PC-9 (cell line): ENCODE results near the gene GIMAP2. TPM values are rescaled to one million over a fixed set of nuclear protein-coding genes. Genes with fewer than 3 reads are reported as not detected.

ENCODE experiments used
- BruUV-seq: library from RNA; stranded (reverse); fragments of 400-500 nt; replicated peaks from 2 replicates; lab custom pipeline; 2021; lab: Mats Ljungman, UMichigan
- CTCF ChIA-PET: fragments of 300-600 bp; sonication (Branson Sonifier 250); formaldehyde crosslinking; loops from one replicate; lab custom pipeline; 2022; ENCODE audit warnings: antibody characterized with exemption; lab: Charles Lee
- POLR2A ChIA-PET: fragments of 300-600 bp; sonication (Branson Sonifier 250); formaldehyde crosslinking; loops from one replicate; lab custom pipeline; 2022; ENCODE audit warnings: antibody characterized with exemption; ENCODE audit not compliant: unreplicated experiment; lab: Charles Lee
- DNase-seq, 2 experiments: peaks; one replicate each; pipeline versions ENCODE4 v3.0.0 to v3.0.0-alpha.2; 2015 to 2022; ENCODE audit warnings: mixed read lengths in 1 of 2
- H2AFZ ChIP-seq: fragments of 200-600 bp; sonication (generic); 2 replicates; pipeline ENCODE4 v1.8.1; 2017; ENCODE audit warnings: antibody characterized with exemption
- H3F3A ChIP-seq: fragments of 200-600 bp; sonication (generic); 2 replicates; pipeline ENCODE4 v1.8.1; 2017; ENCODE audit warnings: antibody characterized with exemption, mild to moderate bottlenecking, low read depth; ENCODE audit not compliant: insufficient read depth
- H3K27ac ChIP-seq: fragments of 200-600 bp; sonication (generic); 2 replicates; pipeline ENCODE4 v1.6.1; 2016; ENCODE audit warnings: mixed run types
- H3K27me3 ChIP-seq: fragments of 200-600 bp; sonication (generic); 2 replicates; pipeline ENCODE4 v1.6.1; 2016; ENCODE audit warnings: low read depth, mixed run types; ENCODE audit not compliant: insufficient read depth
- H3K36me3 ChIP-seq: fragments of 200-600 bp; sonication (generic); 2 replicates; pipeline ENCODE4 v1.6.1; 2016; ENCODE audit warnings: low read depth, mixed run types
- H3K4me1 ChIP-seq: fragments of 200-600 bp; sonication (generic); replicated peaks from 2 replicates; pipeline ENCODE4 v1.6.1; 2016; ENCODE audit warnings: mixed run types; ENCODE audit not compliant: insufficient read depth
- H3K4me2 ChIP-seq: fragments of 200-600 bp; sonication (generic); 2 replicates; pipeline ENCODE4 v1.6.1; 2017; ENCODE audit warnings: mixed run types
- H3K4me3 ChIP-seq: fragments of 200-600 bp; sonication (generic); 2 replicates; pipeline ENCODE4 v1.6.1; 2016; ENCODE audit warnings: mixed run types
- H3K79me2 ChIP-seq: fragments of 200-600 bp; sonication (generic); 2 replicates; pipeline ENCODE4 v1.6.1; 2017; ENCODE audit warnings: low read depth, mixed run types
- H3K9me2 ChIP-seq: fragments of 200-600 bp; sonication (generic); 2 replicates; pipeline ENCODE4 v1.8.1; 2017; ENCODE audit warnings: mild to moderate bottlenecking; ENCODE audit not compliant: insufficient read depth
- H3K9me3 ChIP-seq: fragments of 200-600 bp; sonication (generic); 2 replicates; pipeline ENCODE4 v1.8.1; 2016; ENCODE audit warnings: low read depth; ENCODE audit not compliant: insufficient read depth
- H4K20me1 ChIP-seq: fragments of 200-600 bp; sonication (generic); 2 replicates; pipeline ENCODE4 v1.8.1; 2017; ENCODE audit not compliant: insufficient read depth
- EZH2 ChIP-seq: fragments of 200-600 bp; sonication (generic); IDR thresholded peaks from 2 replicates; pipeline ENCODE4 v1.8.0; 2017; ENCODE audit warnings: antibody characterized with exemption, low read depth
- intact Hi-C: fragments of 100-400 bp; cut with micrococcal nuclease; formaldehyde crosslinking; loops from one replicate; pipeline ENCODE4 v1.10.0; 2022; ENCODE audit not compliant: unreplicated experiment
- total RNA-seq: library from RNA; stranded (reverse); gene quantifications from 2 replicates; pipeline ENCODE4 v1.2.3, GENCODE V29; 2021
- TF ChIP-seq, protein P1 (sequence below): fragments of 200-600 bp; sonication (generic); conservative IDR thresholded peaks from 2 replicates; pipeline ENCODE4 v1.6.1; 2017; ENCODE audit warnings: mixed run types, antibody characterized with exemption, mild to moderate bottlenecking, moderate library complexity

The GIMAP2 gene
- total RNA-seq, 1 experiment from 2014 or later = 0.81 TPM

GRCh38 chr7:150719436-150719835, 33.9 kb downstream of the GIMAP2 start:
- CTCF ChIA-PET = no interaction called here
- Histone ChIP-seq H3F3A (no peaks in the 10 kb centered on the region), H3K36me3 (no peaks in the 10 kb centered on the region), H3K4me3 (no peak overlapping the region), H3K4me2 (no peak overlapping the region), H3K79me2 (no peaks in the 10 kb centered on the region), H3K4me1 (no peaks in the 10 kb centered on the region), H4K20me1 (no peaks in the 10 kb centered on the region), H3K9me3 (no peaks in the 10 kb centered on the region), H3K27ac (no peak overlapping the region), H3K9me2 (no peaks in the 10 kb centered on the region), H2AFZ (no peak overlapping the region), H3K27me3 (peaks cover 87% of the 10 kb centered on the region)
- POLR2A ChIA-PET = no interaction called here
- no TSS peak for BruUV-seq
- intact Hi-C loops = no loop called here
- no peak for DNase-seq
- TF ChIP-seq EZH2 = no peak
- TF ChIP-seq, protein P1, sequence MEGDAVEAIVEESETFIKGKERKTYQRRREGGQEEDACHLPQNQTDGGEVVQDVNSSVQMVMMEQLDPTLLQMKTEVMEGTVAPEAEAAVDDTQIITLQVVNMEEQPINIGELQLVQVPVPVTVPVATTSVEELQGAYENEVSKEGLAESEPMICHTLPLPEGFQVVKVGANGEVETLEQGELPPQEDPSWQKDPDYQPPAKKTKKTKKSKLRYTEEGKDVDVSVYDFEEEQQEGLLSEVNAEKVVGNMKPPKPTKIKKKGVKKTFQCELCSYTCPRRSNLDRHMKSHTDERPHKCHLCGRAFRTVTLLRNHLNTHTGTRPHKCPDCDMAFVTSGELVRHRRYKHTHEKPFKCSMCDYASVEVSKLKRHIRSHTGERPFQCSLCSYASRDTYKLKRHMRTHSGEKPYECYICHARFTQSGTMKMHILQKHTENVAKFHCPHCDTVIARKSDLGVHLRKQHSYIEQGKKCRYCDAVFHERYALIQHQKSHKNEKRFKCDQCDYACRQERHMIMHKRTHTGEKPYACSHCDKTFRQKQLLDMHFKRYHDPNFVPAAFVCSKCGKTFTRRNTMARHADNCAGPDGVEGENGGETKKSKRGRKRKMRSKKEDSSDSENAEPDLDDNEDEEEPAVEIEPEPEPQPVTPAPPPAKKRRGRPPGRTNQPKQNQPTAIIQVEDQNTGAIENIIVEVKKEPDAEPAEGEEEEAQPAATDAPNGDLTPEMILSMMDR = no peak

DNA sequence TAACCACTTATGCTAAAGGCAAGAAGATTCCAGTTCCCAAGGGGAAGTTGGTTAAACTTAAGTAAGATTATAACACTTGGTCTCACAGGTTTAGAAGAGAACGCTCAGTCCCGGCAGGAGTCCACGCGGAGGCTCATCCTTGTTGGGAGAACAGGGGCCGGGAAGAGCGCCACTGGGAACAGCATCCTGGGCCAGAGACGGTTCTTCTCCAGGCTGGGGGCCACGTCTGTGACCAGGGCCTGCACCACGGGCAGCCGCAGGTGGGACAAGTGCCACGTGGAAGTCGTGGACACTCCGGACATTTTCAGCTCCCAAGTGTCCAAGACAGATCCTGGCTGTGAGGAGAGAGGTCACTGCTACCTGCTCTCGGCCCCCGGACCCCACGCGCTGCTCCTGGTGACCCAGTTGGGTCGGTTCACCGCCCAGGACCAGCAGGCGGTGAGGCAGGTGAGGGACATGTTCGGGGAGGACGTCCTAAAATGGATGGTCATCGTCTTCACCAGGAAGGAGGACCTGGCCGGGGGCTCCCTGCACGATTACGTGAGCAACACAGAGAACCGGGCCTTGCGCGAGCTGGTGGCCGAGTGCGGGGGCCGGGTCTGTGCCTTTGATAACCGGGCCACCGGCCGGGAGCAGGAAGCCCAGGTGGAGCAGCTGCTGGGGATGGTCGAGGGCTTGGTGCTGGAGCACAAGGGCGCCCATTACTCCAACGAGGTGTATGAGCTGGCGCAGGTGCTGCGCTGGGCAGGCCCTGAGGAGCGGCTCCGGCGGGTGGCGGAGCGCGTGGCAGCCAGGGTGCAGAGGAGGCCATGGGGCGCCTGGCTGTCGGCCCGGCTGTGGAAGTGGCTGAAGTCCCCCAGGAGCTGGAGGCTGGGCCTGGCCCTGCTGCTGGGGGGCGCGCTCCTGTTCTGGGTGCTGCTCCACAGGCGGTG, 34.7 kb downstream of the GIMAP2 start:
- H3K27ac ChIP-seq = no peak overlapping the region
- H4K20me1 ChIP-seq = no peaks in the 10 kb centered on the region
- H3F3A ChIP-seq = no peaks in the 10 kb centered on the region
- H3K79me2 ChIP-seq = no peaks in the 10 kb centered on the region
- no peak for DNase-seq
- no peak overlapping the region for H3K4me3 ChIP-seq
- no peak overlapping the region for H3K4me2 ChIP-seq
- intact Hi-C loops = no loop called here
- H3K27me3 ChIP-seq = peaks cover 88% of the 10 kb centered on the region
- TF ChIP-seq, protein P1 = no peak
- no peak for TF ChIP-seq EZH2
- no peaks in the 10 kb centered on the region for H3K4me1 ChIP-seq
- no peak overlapping the region for H2AFZ ChIP-seq
- ChIA-PET POLR2A (no interaction called here), CTCF (no interaction called here)
- H3K9me2 ChIP-seq = no peaks in the 10 kb centered on the region
- H3K36me3 ChIP-seq = no peaks in the 10 kb centered on the region
- no peaks in the 10 kb centered on the region for H3K9me3 ChIP-seq
- no TSS peak for BruUV-seq

- H3K79me2 ChIP-seq = no peaks in the 10 kb centered on the region
- no peaks in the 10 kb centered on the region for H4K20me1 ChIP-seq
- BruUV-seq = no TSS peak
- H3F3A ChIP-seq = no peaks in the 10 kb centered on the region
- no peak overlapping the region for H3K4me2 ChIP-seq
- no peaks in the 10 kb centered on the region for H3K9me3 ChIP-seq
- DNase-seq = no peak
- no peaks in the 10 kb centered on the region for H3K36me3 ChIP-seq
- ChIA-PET CTCF (no interaction called here), POLR2A (no interaction called here)
- H3K4me1 ChIP-seq = no peaks in the 10 kb centered on the region
- H3K27ac ChIP-seq = no peak overlapping the region
- H3K27me3 ChIP-seq = peaks cover 90% of the 10 kb centered on the region
- TF ChIP-seq, protein P1 = no peak
- no peak for TF ChIP-seq EZH2
- no peaks in the 10 kb centered on the region for H3K9me2 ChIP-seq
- no peak overlapping the region for H3K4me3 ChIP-seq
- no peak overlapping the region for H2AFZ ChIP-seq
- intact Hi-C loops = no loop called here
Measured at GRCh38 chr7:150721970-150722373, 36.5 kb downstream of the GIMAP2 start.
